ENCODE data around the gene SLC38A5.

Gene SLC38A5

GRCh38 chrX:48511560-48511959, 41.5 kb upstream of the SLC38A5 start:
- H3K36me3 ChIP-seq = peaks cover 6% of the 10 kb centered on the region; the same call in 1 of the 2 replicates
- no peak overlapping the region for H3K4me2 ChIP-seq
- no peak overlapping the region for H3K27ac ChIP-seq
- H4K20me1 ChIP-seq = no peaks in the 10 kb centered on the region
- TF ChIP-seq Cebpa-rat (IDR thresholded peaks at IDR 0.05) = no peak
- no peak overlapping the region for H3K9ac ChIP-seq
- no peaks in the 10 kb centered on the region for H3K9me3 ChIP-seq
- no peak overlapping the region for H3K4me3 ChIP-seq
- peaks cover 19% of the 10 kb centered on the region for H3K27me3 ChIP-seq
- H3K4me1 ChIP-seq = peaks cover 7% of the 10 kb centered on the region

DNA sequence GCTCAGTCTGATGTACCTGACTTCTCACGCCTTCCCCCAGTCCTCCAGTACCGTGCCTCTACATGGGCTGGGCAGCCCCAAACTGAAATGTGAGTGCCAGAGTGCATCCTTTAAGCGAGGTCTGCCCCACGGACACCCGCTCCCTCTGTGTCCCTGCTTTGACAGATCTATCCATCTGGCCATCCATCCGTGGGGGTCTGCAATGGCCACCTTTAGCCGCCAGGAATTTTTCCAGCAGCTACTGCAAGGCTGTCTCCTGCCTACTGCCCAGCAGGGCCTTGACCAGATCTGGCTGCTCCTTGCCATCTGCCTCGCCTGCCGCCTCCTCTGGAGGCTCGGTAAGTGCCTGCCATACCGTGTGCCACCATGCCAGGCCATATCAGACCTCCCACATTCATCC, 39.6 kb upstream of the SLC38A5 start:
- no peaks in the 10 kb centered on the region for H3K9me3 ChIP-seq
- no peak for TF ChIP-seq Cebpa-rat (IDR thresholded peaks at IDR 0.05)
- no peak overlapping the region for H3K27ac ChIP-seq
- no peaks in the 10 kb centered on the region for H4K20me1 ChIP-seq
- H3K9ac ChIP-seq = peak overlapping the region; percentile 80; the same call in 1 of the 2 replicates
- H3K36me3 ChIP-seq = no peaks in the 10 kb centered on the region; the same call in 1 of the 2 replicates
- peak overlapping the region; percentile 76 for H3K4me2 ChIP-seq
- peak overlapping the region; percentile 74 for H3K4me3 ChIP-seq
- H3K27me3 ChIP-seq = peaks cover 16% of the 10 kb centered on the region; the same call in 1 of the 2 replicates
- peaks cover 7% of the 10 kb centered on the region for H3K4me1 ChIP-seq

GRCh38 chrX:48509245-48509590, 39.2 kb upstream of the SLC38A5 start:
- no peak for TF ChIP-seq Cebpa-rat (IDR thresholded peaks at IDR 0.05)
- Histone ChIP-seq H3K4me1 (peaks cover 7% of the 10 kb centered on the region), H3K9ac (peak overlapping the region; percentile 80), H3K27me3 (peaks cover 16% of the 10 kb centered on the region), H3K36me3 (no peaks in the 10 kb centered on the region; the same call in 1 of the 2 replicates), H4K20me1 (no peaks in the 10 kb centered on the region), H3K27ac (peak overlapping the region; percentile 63), H3K4me3 (peak overlapping the region; percentile 74), H3K9me3 (no peaks in the 10 kb centered on the region), H3K4me2 (peak overlapping the region; percentile 76)

DNA sequence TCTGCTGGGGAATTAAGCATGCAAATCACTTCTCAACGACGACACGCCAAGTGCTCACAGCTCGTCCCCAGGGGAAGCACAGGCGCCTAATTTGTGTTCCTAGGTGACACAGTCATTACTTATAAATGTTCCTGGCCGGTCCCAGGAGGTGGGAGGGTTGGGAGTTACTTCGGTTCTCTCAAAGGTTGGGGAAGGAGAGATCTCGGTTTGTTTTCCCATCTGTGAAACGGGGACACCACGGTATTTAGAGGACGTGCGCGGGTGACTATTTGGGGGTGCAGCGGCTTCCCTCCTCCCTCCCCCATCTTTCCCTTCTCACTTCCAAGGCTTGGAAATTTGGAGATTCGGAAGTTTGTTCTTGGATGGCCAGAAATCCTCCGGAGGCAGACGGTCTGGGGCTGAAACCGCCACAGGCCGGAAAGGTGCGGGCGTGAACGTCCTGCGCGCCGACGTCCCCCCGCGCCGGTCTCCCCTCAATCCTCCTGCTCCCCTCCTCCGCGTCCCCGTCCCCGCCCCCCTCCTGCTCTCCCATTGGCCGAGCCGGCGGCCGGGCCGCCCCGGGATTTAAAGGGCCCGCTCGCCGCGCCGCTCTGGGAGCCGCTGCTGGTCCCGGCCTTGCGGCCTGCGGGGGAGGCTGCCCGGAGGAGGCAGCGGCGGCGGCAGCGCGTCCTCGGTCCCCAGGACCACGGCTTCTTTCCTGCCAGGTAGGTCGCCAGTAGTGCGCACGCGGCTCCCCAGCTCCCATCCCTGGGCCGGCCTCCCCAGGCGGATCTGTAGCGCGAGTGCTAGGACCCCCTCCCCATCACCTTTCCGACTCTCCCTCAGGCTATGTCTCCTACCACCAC, 38.6 kb upstream of the SLC38A5 start, which contains the start of gene PORCN:
Gene PORCN, plus strand, starts transcription at position 593 of the 845 bp plus-strand sequence. CDS start 829 bp downstream, outside the sequence.
- no peaks in the 10 kb centered on the region for H4K20me1 ChIP-seq
- no peaks in the 10 kb centered on the region; the same call in 1 of the 2 replicates for H3K36me3 ChIP-seq
- peak within 1 kb of the TSS; percentile 80 for H3K9ac ChIP-seq
- peak within 1 kb of the TSS; percentile 76 for H3K4me2 ChIP-seq
- H3K9me3 ChIP-seq = no peaks in the 10 kb centered on the region
- no peak for TF ChIP-seq Cebpa-rat (IDR thresholded peaks at IDR 0.05)
- peaks cover 7% of the 10 kb centered on the region for H3K4me1 ChIP-seq
- H3K27me3 ChIP-seq = peaks cover 17% of the 10 kb centered on the region
- H3K4me3 ChIP-seq = peak within 1 kb of the TSS; percentile 74
- peak within 1 kb of the TSS; percentile 63 for H3K27ac ChIP-seq

GRCh38 chrX:48507246-48507645, 37.2 kb upstream of the SLC38A5 start:
- H3K9ac ChIP-seq = no peak overlapping the region

GRCh38 chrX:48505481-48505880, 35.4 kb upstream of the SLC38A5 start:
- TF ChIP-seq Cebpa-rat (IDR thresholded peaks at IDR 0.05) = peak; percentile 47; the same call in 1 of the 2 replicates
- Histone ChIP-seq H3K36me3 (no peaks in the 10 kb centered on the region), H3K27me3 (peaks cover 48% of the 10 kb centered on the region), H3K9me3 (no peaks in the 10 kb centered on the region), H3K9ac (no peak overlapping the region), H4K20me1 (no peaks in the 10 kb centered on the region), H3K27ac (no peak overlapping the region), H3K4me1 (peaks cover 7% of the 10 kb centered on the region), H3K4me2 (no peak overlapping the region), H3K4me3 (no peak overlapping the region)

More at GRCh38 chrX:48507246-48507645, 37.2 kb upstream of the SLC38A5 start:
- H4K20me1 ChIP-seq = no peaks in the 10 kb centered on the region
- H3K27me3 ChIP-seq = peaks cover 31% of the 10 kb centered on the region
- no peak overlapping the region for H3K4me3 ChIP-seq
- H3K27ac ChIP-seq = no peak overlapping the region
- H3K9me3 ChIP-seq = no peaks in the 10 kb centered on the region
- TF ChIP-seq Cebpa-rat (IDR thresholded peaks at IDR 0.05) = no peak
- peaks cover 7% of the 10 kb centered on the region for H3K4me1 ChIP-seq
- no peaks in the 10 kb centered on the region; the same call in 1 of the 2 replicates for H3K36me3 ChIP-seq
- no peak overlapping the region for H3K4me2 ChIP-seq

DNA sequence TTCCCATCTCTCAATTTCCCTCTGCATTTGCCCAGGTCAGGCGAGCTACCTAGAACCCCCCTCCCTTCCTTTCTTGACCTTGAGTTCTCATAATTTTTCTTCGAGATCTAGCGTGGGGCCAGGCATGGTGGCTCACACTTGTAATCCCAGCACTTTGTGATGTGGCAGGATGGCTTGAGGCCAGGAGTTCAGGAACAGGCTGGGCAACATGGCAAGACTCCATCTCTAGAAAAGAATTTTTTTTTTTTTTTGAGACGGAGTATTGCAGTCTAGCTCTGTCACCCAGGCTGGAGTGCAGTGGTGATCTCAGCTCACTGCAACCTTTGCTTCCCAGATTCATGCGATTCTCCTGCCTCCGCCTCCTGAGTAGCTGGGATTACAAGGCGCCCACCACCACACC, 34.2 kb upstream of the SLC38A5 start:
- H3K4me1 ChIP-seq = peaks cover under 1% of the 10 kb centered on the region
- H3K27me3 ChIP-seq = peaks cover 58% of the 10 kb centered on the region
- no peaks in the 10 kb centered on the region for H3K9me3 ChIP-seq
- no peak overlapping the region for H3K9ac ChIP-seq
- no peak overlapping the region for H3K4me3 ChIP-seq
- no peak overlapping the region for H3K4me2 ChIP-seq
- no peaks in the 10 kb centered on the region for H3K36me3 ChIP-seq
- H4K20me1 ChIP-seq = no peaks in the 10 kb centered on the region
- TF ChIP-seq Cebpa-rat (IDR thresholded peaks at IDR 0.05) = no peak
- H3K27ac ChIP-seq = no peak overlapping the region

DNA sequence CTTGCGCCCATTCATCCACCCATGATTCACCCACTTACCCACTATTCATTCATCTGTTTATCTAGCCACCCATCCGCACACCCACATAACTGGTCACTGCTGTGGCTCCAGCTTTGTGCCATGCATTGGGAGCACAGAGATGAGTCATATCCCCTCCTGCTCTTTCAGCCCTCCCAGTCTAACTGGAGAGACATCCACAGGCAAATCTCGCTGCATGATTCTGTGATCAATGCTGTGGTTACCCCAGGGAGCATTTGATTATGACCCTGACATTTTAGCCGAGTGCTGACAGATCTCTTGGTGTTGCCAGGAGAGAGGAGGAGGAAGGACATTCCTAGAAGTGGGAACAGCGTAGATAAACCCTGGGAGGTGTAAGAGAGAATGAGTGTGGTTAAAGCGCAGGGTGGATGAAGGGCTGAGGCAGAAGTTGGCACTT, 28.3 kb upstream of the SLC38A5 start:
- H3K27me3 ChIP-seq = peaks cover 61% of the 10 kb centered on the region
- H3K9ac ChIP-seq = no peak overlapping the region
- H3K27ac ChIP-seq = no peak overlapping the region
- no peak for TF ChIP-seq Cebpa-rat (IDR thresholded peaks at IDR 0.05)
- no peak overlapping the region for H3K4me3 ChIP-seq
- no peaks in the 10 kb centered on the region for H3K9me3 ChIP-seq
- peaks cover 8% of the 10 kb centered on the region for H3K4me1 ChIP-seq
- no peak overlapping the region for H3K4me2 ChIP-seq
- no peaks in the 10 kb centered on the region for H4K20me1 ChIP-seq
- H3K36me3 ChIP-seq = no peaks in the 10 kb centered on the region

DNA sequence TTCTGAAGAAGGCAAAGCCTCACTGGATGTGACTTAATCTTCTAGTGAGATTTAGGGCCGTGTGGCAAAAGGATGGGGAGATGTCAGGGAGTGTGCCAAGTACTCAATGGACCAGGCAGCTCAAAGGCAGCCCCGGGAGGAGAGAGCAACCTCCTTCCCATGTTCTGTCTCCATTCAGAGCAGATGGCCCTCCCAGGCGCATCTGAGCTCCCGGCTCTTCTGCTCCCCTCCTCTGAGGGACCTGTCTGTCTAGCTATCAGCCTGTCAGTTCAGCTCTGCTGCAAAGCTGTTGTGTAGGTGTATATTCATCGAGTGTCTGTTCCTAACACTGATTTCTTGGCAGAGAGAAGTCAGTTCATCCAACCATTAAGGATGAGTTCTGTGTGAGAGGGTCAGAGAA, 27.8 kb upstream of the SLC38A5 start:
- no peak overlapping the region for H3K4me3 ChIP-seq
- no peak overlapping the region for H3K4me2 ChIP-seq
- H3K27ac ChIP-seq = no peak overlapping the region
- TF ChIP-seq Cebpa-rat (IDR thresholded peaks at IDR 0.05) = no peak
- peaks cover 56% of the 10 kb centered on the region for H3K27me3 ChIP-seq
- no peak overlapping the region for H3K9ac ChIP-seq
- peaks cover 13% of the 10 kb centered on the region for H3K4me1 ChIP-seq
- no peaks in the 10 kb centered on the region for H4K20me1 ChIP-seq
- no peaks in the 10 kb centered on the region for H3K36me3 ChIP-seq
- H3K9me3 ChIP-seq = no peaks in the 10 kb centered on the region

DNA sequence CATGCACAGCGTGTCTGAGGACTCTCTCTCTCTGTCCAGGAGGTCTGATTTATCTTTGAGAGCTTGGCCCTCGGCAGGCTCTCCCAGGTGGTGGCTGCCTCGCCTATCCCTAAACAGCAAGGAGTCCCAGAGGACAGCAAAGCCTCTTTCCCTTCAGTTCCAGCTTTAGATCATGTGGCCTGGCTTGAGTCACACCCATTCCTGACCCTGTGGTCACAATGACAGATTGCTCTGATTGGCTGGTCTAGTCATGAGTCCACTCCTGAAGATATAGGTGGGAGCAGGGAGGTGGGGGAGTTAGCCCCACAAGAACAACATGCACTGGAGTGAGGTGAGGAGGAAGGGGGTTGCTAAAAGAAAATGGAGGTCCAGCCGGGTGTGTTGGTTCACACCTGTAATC, 26.6 kb upstream of the SLC38A5 start:
- Histone ChIP-seq H3K4me2 (no peak overlapping the region), H3K27ac (no peak overlapping the region), H4K20me1 (no peaks in the 10 kb centered on the region), H3K4me3 (no peak overlapping the region), H3K27me3 (peaks cover 46% of the 10 kb centered on the region), H3K9me3 (no peaks in the 10 kb centered on the region), H3K9ac (no peak overlapping the region), H3K36me3 (no peaks in the 10 kb centered on the region), H3K4me1 (peaks cover 25% of the 10 kb centered on the region)
- TF ChIP-seq Cebpa-rat (IDR thresholded peaks at IDR 0.05) = no peak
